ENCODE results near the gene CISTR.

DNA sequence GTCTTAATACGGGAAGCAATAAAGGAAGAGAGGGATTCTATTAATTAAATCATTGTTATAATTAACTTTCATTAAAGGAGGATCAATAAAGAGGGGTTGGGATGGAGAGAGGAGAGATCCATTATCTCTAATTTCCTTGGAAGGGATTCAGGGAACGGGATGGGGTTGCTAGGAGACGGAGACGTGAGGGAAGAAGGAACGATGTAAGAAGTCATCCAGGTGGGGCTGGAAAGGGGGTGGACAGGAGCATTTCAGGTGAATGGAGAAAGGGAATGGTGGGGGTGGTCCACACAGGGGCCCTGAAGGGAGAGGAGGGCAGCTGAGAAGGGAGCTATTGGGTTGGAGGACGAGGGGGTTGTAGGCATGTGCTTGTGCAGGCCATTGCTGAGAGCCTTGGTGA is 41.7 kb downstream of the CISTR start:
- TF ChIP-seq, protein P1, sequence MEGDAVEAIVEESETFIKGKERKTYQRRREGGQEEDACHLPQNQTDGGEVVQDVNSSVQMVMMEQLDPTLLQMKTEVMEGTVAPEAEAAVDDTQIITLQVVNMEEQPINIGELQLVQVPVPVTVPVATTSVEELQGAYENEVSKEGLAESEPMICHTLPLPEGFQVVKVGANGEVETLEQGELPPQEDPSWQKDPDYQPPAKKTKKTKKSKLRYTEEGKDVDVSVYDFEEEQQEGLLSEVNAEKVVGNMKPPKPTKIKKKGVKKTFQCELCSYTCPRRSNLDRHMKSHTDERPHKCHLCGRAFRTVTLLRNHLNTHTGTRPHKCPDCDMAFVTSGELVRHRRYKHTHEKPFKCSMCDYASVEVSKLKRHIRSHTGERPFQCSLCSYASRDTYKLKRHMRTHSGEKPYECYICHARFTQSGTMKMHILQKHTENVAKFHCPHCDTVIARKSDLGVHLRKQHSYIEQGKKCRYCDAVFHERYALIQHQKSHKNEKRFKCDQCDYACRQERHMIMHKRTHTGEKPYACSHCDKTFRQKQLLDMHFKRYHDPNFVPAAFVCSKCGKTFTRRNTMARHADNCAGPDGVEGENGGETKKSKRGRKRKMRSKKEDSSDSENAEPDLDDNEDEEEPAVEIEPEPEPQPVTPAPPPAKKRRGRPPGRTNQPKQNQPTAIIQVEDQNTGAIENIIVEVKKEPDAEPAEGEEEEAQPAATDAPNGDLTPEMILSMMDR (IDR thresholded peaks at IDR 0.05), result no peak
- no peak for TF ChIP-seq POLR2A (IDR thresholded peaks at IDR 0.05)

Data from heart left ventricle (tissue), 13 donors.